GM19328 (cell line): ENCODE results near the gene KLF16.

Experiments
- ATAC-seq: cut with Tn5 transposase; IDR thresholded peaks from one replicate; pipeline ENCODE4 v1.9.1; 2021; ENCODE audit warnings: mild to moderate bottlenecking, moderate library complexity; ENCODE audit not compliant: unreplicated experiment

Gene KLF16

GRCh38 chr19:1871630-1872029 is 8.3 kb upstream of the KLF16 start:
- ATAC-seq: no peak

GRCh38 chr19:1871140-1871597 is 7.8 kb upstream of the KLF16 start:
- no peak for ATAC-seq

GRCh38 chr19:1868971-1869370 is 5.6 kb upstream of the KLF16 start:
- no peak for ATAC-seq

- no peak for ATAC-seq
These were observed 4.0 kb upstream of the KLF16 start for GRCh38 chr19:1867349-1867724.

GRCh38 chr19:1866693-1867348 is 3.4 kb upstream of the KLF16 start:
- ATAC-seq: no peak

GRCh38 chr19:1865172-1866010 is 2.0 kb upstream of the KLF16 start:
- ATAC-seq: no peak

- no peak for ATAC-seq
These were observed 1.2 kb upstream of the KLF16 start for GRCh38 chr19:1864480-1865171.

- peak; percentile 53 for ATAC-seq
These were observed 480 bp upstream of the KLF16 start for GRCh38 chr19:1863638-1864479.

- no peak for ATAC-seq
These were observed 703 bp downstream of the KLF16 start for GRCh38 chr19:1862424-1863327.

GRCh38 chr19:1862068-1862423 is 1.3 kb downstream of the KLF16 start:
- no peak for ATAC-seq

- ATAC-seq: no peak
These were observed 1.8 kb downstream of the KLF16 start for GRCh38 chr19:1861599-1862031.

GRCh38 chr19:1860821-1861598 is 2.4 kb downstream of the KLF16 start:
- ATAC-seq: no peak

GRCh38 chr19:1860042-1860775 is 3.2 kb downstream of the KLF16 start:
- ATAC-seq: no peak

- ATAC-seq: no peak
These were observed 4.0 kb downstream of the KLF16 start for GRCh38 chr19:1859331-1859781.

- no peak for ATAC-seq
These were observed 4.8 kb downstream of the KLF16 start for GRCh38 chr19:1858412-1859081.

GRCh38 chr19:1857648-1858326 is 5.6 kb downstream of the KLF16 start:
- ATAC-seq: no peak
